GM18511 (cell line): Measurements from ENCODE around the gene CDCA7L.

ENCODE experiments used
- ATAC-seq: cut with Tn5 transposase; IDR thresholded peaks from one replicate; pipeline ENCODE4 v1.9.1; 2021; ENCODE audit warnings: mild to moderate bottlenecking, moderate library complexity; ENCODE audit not compliant: unreplicated experiment

CDCA7L gene, protein sequence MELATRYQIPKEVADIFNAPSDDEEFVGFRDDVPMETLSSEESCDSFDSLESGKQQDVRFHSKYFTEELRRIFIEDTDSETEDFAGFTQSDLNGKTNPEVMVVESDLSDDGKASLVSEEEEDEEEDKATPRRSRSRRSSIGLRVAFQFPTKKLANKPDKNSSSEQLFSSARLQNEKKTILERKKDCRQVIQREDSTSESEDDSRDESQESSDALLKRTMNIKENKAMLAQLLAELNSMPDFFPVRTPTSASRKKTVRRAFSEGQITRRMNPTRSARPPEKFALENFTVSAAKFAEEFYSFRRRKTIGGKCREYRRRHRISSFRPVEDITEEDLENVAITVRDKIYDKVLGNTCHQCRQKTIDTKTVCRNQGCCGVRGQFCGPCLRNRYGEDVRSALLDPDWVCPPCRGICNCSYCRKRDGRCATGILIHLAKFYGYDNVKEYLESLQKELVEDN

DNA sequence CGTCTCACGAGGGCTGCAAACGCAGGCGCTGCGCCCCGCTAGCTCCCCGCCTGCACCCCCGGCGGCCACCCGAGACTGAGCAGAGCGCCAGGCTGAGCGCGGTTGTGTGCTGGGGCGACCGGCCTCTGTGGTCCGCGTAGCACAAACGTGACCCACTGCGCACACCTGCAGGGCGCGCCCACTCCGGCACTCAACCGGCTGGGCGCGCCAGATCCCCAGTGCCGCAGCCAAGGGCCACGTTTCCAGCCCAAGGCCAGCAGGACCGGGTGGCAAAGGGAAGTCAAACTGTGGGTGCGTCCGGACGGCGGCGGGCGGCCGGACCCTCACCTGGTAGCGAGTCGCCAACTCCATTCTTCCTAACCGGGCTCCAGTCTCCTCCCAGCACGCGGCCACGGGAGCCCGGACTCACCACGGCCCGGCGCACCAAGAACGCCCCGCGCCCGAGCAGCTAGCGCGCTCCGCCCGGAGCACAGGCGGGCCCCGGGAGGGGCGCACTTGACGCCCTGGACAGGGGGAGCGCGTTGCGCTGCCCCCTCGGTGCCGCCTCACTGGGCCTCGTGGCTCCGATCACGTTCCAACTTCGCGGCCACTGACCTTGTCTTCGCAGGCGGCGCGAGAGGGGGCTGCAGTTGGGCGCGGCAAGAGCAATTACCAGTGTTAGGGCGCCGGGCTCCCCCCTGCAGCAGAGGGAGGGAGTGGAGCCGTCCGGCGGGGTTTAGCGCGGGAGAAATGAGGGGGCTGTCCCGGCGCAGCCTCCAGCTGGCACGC, at the start of gene CDCA7L:
Gene CDCA7L, minus strand, starts transcription at position 446 of the 768 bp plus-strand sequence. Its CDS starts 95 bp downstream, at position 351.
- peak; percentile 86 for ATAC-seq

DNA sequence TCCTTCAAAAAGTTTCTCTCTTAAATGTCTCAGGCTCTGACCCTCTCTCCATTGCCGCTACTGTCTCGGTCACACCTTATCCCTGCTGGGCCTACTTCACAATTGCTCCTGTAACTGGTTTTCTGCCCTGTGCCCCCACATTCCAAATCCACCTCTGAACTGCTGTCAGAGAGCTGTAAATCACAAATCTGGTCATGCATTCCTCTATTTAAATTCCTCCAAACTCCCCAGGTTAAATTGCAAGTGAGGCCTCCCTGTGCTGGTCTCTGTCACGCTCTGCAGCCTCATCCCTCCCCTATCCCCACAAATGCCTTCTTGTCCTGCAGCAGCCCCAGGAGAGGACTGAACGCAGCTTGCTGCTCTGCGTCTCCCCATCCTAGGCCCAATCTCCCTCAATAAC, 40.4 kb upstream of the CDCA7L start:
- no peak for ATAC-seq

DNA sequence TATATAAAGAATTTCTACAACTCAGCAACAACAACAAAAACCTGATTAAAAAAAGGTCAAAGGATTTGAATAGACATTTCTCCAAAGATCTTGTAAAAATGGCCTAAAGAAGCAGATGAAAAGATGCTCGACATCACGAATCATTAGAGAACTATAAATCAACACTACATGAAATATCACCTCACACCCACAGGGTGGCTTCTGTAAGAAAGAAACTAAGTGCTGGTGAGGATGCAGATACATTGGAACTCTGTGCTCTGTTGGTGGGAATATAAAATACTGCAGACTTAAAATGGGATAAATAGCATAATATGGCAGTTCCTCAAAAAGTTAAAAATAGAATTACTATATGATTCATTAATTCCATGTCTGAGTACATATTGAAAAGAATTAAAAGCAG, 38.3 kb upstream of the CDCA7L start:
- ATAC-seq = no peak

DNA sequence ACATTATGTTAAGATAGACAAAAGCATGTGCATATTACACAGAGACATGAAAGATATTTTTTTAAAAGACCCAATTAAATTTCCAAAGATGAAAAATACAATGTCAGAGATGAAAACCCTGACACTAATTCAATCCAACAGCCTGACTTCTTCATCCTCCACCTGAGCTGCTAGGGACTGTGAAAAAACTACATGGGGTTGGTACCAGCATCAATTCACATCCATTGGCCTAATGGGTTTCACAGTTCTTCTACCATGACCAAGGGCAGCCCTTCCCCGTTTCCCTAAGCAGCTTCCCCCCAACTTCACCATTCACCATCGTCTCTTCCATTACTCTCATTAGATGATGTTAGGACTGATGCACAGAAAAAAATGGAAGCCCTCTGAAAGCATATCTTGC, 37.4 kb upstream of the CDCA7L start:
- no peak for ATAC-seq

DNA sequence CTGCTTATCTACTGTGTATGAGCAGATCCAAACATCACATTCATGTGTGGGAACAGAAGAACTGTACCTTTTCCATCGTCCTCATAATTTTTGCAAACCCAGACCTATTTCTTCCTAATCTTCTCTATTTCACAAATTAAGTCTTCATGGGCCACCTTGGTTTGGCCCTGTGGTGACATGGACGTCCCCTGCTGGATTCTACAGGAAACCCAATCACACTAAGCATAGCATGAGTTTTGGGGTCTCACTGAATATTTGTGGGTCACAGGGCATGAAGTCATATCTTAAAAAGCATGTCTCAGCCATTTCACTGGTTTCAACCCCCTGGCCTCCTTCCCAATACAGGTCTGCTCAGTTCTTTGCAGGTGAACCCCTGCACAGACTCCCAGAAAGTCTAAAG, 35.8 kb upstream of the CDCA7L start:
- no peak for ATAC-seq

DNA sequence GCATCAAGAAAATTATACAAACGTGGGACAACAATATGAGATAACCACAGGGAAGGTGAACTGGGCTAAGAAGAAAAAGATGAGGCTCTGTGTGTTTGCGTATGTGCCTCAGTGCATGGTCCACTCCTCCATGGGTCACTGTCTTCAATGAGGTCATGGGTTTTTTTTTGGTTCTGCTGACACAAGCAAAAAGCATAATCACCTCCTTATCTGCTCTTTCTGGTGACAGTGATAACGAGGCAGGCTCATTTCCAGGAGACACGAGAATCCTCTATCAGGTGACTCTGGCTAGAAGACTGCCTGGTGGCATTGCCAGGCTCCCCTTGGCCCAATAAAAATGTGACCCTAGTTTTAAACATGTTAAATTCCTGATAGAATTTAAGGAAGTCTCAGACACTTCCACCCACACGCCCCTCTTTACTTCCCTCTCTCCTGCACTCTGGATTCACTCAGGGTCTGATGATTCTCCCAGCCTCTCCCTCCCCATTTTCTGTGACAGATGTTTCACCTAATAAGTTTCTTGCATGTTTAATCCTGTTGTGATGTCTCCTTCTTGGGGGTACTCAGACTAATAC, 35.3 kb upstream of the CDCA7L start:
- ATAC-seq = no peak

DNA sequence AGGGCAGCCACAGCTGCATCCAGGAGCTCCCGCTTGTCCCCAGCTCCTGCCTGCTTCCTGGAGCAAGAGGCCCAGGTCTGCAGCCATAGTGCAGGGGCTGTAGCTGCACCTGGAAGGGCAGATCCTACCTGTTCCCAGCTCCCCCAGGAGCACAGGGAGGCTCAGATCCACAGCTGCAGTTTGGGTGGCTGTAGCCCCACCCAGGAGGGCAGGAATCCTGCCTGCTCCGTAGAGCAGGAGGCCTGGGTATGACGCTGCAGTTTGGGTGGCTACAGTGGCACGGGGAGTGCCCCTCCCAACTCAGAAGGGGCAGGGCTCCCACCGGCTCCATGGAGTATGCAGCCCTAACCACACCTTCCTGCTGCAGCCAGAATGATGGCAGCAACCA, 26.7 kb upstream of the CDCA7L start:
- no peak for ATAC-seq

DNA sequence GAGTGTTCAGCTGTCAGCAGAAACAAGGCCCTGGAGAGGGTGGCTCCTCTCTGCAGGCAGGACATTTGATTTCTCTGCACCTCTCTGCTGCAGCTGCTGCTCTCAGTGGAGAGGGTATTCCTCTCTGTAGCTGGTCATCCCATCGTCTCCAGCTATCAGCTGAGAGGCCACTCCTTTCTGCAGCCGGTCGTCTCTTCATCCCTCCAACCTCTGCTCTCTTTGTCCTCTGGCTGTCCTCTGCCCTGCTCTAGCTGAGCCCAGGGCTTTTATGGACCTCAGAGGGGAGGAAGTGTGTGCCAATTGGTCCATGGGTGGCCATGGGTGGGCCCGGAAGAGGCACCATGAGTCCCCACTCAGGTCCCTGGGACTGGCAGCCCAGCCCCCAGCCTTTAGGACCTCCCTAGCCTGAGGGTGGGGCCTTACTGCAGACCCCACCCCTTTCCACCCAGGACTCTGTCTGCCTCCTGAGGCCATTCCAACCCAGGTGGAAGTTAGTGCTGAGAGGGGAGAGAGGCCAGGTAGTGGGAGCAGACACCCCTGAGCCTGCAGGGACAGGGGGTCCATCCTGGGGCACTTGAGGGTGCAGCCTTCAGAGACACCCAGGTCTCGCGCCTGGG, 26.2 kb upstream of the CDCA7L start:
- no peak for ATAC-seq

DNA sequence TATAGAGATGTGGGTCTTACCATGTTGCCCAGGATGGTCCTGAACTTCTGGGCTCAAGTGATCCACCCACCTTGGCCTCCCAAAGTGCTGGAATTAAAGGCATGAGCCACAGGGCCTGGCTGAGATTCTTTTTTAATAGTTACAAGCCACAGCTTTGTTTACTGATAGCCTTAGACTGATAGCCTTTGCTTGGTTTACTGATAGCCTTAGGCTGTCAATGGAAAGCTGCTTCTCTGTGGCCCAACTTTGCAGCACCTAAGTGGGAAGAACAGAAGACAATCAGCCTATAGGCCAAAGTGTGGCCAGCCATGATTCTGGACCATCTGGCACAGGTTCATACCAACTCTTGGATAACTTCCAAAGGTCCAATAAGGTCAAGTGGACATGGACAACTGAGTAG, 24.1 kb upstream of the CDCA7L start:
- no peak for ATAC-seq

DNA sequence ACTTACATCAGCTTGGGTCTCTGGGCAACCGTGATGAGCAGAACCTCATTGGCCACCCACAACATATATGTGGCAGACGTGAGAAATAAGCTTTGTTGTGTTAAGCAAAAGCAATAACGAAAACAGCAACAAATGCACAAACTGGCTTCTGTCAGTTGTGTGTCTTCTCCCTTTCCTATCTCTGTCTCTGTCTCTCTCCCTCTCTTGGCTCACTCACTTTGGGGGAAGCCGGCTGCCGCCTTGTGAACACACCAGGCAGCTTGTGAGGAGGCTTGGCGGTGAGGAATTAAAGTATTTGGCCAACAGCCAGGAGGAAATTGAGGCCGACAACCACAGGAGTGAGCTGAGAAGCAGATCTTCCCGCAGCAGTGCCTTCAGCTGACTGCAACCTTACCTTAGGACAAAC, 21.9 kb upstream of the CDCA7L start:
- no peak for ATAC-seq

DNA sequence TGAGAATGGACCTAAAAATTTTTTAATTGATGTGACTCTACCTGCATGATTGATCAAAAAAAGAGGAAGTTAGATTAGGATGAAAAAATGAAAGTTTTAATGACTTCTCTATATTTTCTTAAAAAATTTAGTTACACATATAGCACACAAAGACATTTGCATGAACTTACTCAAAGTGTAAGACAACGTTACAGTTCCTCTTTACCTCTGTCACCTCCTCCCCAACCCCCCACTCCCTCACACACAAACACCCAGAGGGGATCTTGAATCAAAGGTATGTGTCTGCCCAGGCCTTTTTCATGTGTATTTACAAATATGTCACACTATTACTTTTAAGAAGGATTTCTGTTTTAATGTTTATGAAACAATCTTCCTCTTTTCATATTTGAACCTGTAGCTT, 20.6 kb upstream of the CDCA7L start:
- ATAC-seq = peak; percentile 92

DNA sequence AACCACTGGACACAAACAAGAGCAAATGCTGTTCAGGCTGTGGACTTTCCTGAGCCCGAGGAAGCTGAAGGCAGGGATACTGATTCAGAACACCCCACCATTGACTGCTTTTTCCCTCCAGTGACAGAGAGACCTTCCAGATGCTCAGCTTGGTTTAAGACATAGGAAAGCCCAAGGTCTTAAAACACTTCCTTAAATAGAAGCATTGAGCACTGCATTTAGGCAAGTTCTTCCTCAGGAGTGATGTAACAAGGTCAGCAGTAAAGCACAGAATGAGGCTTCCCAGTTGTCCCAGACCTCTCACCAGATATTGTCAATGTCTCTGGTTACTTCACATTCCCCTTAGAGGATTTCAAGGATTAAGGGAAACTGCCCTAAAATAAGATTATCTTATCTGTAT, 19.6 kb upstream of the CDCA7L start:
- ATAC-seq = no peak

DNA sequence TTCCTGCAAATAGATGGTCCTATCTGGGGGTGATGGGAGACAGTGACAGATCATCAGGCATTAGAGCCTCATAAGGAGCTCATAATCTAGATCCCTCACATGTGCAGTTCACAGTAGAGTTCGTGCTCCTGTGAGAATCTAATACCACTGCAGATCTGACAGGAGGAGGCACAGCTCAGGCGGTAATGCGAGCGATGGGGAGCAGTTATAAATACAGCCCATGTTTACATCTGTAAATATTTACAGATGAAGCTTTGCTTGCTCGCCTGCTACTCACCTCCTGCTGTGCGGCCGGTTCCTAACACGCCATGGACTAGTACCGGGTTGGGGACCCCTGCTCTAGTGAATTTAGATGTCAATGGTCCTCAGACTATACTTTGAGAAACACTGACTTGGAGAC, 17.0 kb upstream of the CDCA7L start:
- no peak for ATAC-seq

DNA sequence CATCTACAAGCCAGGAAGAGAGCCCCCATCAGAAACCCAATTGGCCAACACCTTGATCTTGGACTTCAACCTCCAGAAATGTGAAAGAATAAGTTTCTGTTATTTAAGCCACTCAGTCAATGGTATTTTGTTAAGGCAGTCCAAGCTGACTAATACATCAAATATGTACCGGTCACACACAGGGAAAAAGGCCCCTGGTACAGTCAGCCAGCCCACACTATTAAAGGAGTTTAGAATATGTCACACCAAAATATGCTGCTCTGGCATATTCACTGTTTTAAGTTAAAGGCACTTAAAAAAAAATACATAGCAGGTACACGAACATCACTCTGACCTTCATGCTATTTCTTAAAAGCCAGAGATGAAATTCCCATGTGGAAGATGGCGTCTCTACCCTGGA, 15.2 kb upstream of the CDCA7L start:
- ATAC-seq = no peak

DNA sequence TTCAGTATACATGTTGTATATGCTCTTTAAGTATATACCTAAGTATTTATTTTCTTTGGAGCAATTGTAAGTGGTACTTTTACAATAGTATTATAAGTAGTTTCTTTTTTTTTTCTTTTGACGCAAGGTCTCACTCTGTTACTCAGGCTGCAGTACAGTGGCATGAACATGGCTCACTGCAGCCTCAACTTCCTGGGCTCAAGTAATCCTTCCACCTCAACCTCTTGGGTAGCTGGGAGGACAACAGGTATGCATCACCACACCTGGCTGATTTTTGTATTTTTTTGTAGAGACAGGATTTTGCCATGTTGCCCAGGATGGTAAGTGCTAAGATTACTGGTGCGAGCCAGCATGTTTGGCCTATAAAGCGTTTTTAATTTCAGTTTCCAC, 13.7 kb upstream of the CDCA7L start:
- ATAC-seq = no peak

DNA sequence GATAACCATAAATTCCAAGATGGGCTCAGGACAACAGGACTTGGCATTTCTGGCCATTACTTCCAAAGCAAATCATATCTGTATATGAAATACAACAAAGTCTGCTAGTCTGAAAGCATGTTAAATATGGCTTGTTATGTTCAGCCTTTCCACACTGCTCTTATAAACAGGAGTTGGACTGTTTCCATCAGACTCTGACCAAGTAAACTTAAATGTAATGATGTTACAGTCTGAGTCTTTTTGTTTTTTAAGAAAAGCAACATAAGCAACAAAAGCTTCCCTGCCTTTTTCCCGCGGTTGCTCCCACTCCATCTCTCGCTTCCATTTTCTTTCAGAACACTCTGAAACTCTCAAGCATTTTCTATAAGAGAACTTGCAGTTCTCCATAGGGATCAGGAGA, 8.1 kb upstream of the CDCA7L start:
- no peak for ATAC-seq

DNA sequence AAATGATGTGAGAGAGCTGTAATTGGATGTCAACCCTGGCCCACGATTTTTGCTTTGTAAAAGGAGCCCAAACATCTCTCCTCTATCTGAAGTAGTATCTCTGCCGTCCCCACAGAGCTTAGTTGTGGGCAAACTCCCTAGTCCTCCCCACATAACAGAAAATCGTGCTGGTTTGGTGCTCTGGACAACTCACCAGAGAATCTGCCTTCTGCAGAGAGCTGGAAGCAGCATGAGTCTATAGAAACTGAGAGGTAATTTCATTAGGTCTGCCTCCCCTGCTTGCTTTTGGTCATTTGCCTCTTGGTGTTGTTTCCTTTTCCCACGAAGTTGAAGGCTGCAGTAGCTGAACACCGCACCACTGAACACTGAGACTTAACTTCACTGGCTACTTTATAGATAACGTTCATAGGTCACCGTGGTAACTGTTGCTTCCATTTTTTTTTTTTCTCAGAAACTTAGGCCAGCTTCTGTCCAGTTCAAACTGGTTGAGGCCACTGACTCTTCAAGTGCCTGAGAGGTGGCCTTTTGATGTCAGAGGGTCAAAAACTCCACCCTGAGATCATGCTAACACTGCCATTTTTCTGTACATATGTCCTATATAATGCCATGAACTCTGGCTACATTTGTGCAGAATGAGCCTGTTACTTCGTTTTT, 3.3 kb upstream of the CDCA7L start:
- no peak for ATAC-seq

DNA sequence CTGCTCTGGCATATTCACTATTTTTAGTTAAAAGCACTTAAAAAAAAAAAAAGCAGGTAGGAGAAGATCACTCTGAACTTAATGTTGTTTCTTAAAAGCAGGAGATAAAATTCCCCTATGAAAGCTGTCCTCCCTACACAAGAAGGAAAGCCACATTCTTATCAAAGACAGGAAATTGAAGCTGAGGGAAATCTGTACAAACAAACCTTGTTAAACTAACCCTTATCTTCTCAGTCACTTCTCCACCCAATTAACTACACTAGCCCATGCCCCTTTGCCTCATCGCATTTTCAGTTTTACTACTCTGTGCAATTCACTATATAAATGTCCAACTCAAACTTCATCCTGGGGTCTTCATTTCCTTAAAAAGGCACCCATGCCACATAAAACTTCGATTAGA, 2.7 kb upstream of the CDCA7L start:
- no peak for ATAC-seq

DNA sequence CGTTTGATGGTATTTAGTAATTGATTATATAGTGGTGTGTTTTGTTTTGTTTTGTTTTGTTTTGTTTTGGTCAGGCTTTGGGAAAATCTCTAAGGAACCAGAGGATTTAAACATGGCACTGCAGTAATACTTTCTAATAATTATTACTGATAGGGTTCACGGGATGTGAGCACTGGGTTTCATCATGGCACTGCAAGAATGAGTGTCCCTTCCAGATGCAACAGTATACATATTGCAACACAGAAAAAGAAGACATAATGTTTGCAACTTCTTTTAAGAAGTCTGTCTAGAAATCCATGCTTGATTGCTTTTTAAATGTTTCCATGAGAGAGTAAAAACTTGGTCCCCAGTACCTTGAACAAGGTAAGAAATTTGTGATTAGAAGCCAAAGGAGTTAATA, 2.2 kb upstream of the CDCA7L start:
- no peak for ATAC-seq

DNA sequence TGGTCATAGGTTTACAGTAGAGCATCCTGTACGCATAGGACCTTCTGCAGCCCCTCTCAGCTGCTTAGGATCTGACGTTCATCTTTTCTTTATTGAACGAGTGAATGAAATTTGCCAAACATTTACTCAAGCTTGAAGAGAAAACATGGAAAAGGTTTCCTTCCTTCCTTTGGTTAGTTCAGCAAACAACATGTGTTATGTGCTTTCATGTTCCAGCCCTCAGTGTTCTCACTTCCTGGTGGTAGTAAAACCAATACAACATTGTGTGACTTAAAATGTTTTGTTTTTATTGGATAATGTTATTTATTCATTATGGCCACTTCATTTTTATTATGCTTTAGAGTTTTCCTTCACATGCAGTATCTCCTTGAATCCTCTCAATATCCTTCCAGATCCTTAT, 1.4 kb upstream of the CDCA7L start:
- no peak for ATAC-seq

DNA sequence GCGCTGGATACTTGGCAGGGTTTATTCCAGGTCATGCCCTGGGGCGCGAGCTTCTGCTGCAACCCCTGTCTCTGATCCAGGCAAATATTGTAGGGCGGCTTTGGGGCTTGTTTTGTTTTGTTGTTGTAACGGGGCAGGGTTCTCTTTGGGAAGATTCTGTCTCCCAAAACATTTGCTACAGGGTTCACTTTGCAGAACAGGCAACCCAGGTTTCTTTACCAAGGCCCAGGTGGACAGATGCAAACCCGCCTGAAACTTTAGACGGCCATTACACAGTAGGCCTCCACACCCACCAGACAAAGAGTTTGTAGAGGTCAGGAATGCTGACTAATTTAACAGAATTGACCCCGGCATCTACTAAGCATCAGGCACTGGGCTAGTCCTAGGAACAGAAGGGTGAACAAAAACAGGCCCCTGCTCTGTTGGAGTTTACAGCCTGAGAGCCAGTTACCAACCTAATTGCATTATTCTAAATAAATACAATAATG, 567 bp upstream of the CDCA7L start:
- ATAC-seq = no peak
